ENCODE measurements around the gene GPRC5C.

Gene GPRC5C

GRCh38 chr17:74408262-74408661 is 23.6 kb upstream of the GPRC5C start:
- DNase-seq: no peak

- no peak for DNase-seq
Measured at GRCh38 chr17:74408815-74409214, 23.1 kb upstream of the GPRC5C start.

GRCh38 chr17:74410001-74410443 is 21.9 kb upstream of the GPRC5C start:
- no peak for DNase-seq

- DNase-seq: no peak
Measured at GRCh38 chr17:74412581-74412980, 19.3 kb upstream of the GPRC5C start.

- DNase-seq: no peak
Measured at GRCh38 chr17:74413491-74413890, 18.4 kb upstream of the GPRC5C start.

- DNase-seq: no peak
Measured at GRCh38 chr17:74414510-74414909, 17.4 kb upstream of the GPRC5C start.

GRCh38 chr17:74415608-74416396 is 16.1 kb upstream of the GPRC5C start:
- DNase-seq: no peak

- no peak for DNase-seq
Measured at GRCh38 chr17:74417178-74418045, 14.5 kb upstream of the GPRC5C start.

- DNase-seq: no peak
Measured at GRCh38 chr17:74419928-74420411, 11.9 kb upstream of the GPRC5C start.

- DNase-seq: no peak
Measured at GRCh38 chr17:74424117-74424516, 7.8 kb upstream of the GPRC5C start.

GRCh38 chr17:74424657-74425056 is 7.2 kb upstream of the GPRC5C start:
- no peak for DNase-seq

GRCh38 chr17:74426551-74427047 is 5.3 kb upstream of the GPRC5C start:
- DNase-seq: no peak

- DNase-seq: no peak
Measured at GRCh38 chr17:74427048-74427762, 4.7 kb upstream of the GPRC5C start.

GRCh38 chr17:74427763-74428153 is 4.1 kb upstream of the GPRC5C start:
- no peak for DNase-seq

GRCh38 chr17:74429604-74430384 is 2.1 kb upstream of the GPRC5C start:
- DNase-seq: no peak

- no peak for DNase-seq
Measured at GRCh38 chr17:74430385-74430705, 1.5 kb upstream of the GPRC5C start.

GRCh38 chr17:74430706-74431567 is 951 bp upstream of the GPRC5C start:
- no peak for DNase-seq

GRCh38 chr17:74432424-74432690 is 469 bp downstream of the GPRC5C start:
- DNase-seq: no peak

- DNase-seq: no peak
Measured at GRCh38 chr17:74432766-74433391, 991 bp downstream of the GPRC5C start.

- DNase-seq: no peak
Measured at GRCh38 chr17:74433421-74434121, 1.7 kb downstream of the GPRC5C start.

All from activated CD8-positive, alpha-beta memory T cell treated with anti-CD3 and anti-CD28 coated beads for 24 hours (primary cell).